Type B pancreatic cell (in vitro differentiated cells): ENCODE results near the gene ARHGEF28. TPM values are rescaled to one million over a fixed set of nuclear protein-coding genes. Genes with fewer than 3 reads are reported as not detected.

Source experiments
- DNase-seq: peaks from one replicate; pipeline ENCODE4 v3.0.0; 2021; ENCODE audit warnings: mixed read lengths; ENCODE audit not compliant: unreplicated experiment; ENCODE audit errors: extremely low spot score
- H3K27ac Mint-ChIP-seq: 2 replicates; pipeline ENCODE4 v1.8.0; 2021; ENCODE audit warnings: mild to moderate bottlenecking, mixed read lengths
- H3K27me3 Mint-ChIP-seq: 2 replicates; pipeline ENCODE4 v1.8.0; 2021; ENCODE audit warnings: mixed read lengths
- H3K36me3 Mint-ChIP-seq: 2 replicates; pipeline ENCODE4 v1.8.0; 2021; ENCODE audit warnings: mixed read lengths
- H3K4me1 Mint-ChIP-seq: one replicate; pipeline ENCODE4 v1.8.0; 2021; ENCODE audit warnings: mixed read lengths; ENCODE audit not compliant: unreplicated experiment
- H3K4me3 Mint-ChIP-seq: 2 replicates; pipeline ENCODE4 v1.8.0; 2021; ENCODE audit warnings: mild to moderate bottlenecking, mixed read lengths
- H3K9me3 Mint-ChIP-seq: 2 replicates; pipeline ENCODE4 v1.8.0; 2021; ENCODE audit warnings: mixed read lengths
- CTCF ChIP-seq: fragments of 200-600 bp; sonication (generic); conservative IDR thresholded peaks from 2 replicates; pipeline ENCODE4 v1.5.0; 2021; ENCODE audit warnings: antibody characterized with exemption, mild to moderate bottlenecking
- total RNA-seq: library from RNA; stranded (reverse); gene quantifications from 2 replicates; pipeline ENCODE4 v1.2.1, GENCODE V29; 2021; ENCODE audit warnings: low replicate concordance

The ARHGEF28 gene
- total RNA-seq, 1 donor from 2014 or later = 24.9 TPM

GRCh38 chr5:73981704-73982103 lies 355.7 kb downstream of the ARHGEF28 start:
- H3K4me1 Mint-ChIP-seq = no peaks in the 10 kb centered on the region
- no peaks in the 10 kb centered on the region for H3K36me3 Mint-ChIP-seq
- DNase-seq = no peak
- H3K9me3 Mint-ChIP-seq = no peaks in the 10 kb centered on the region
- H3K27ac Mint-ChIP-seq = no peak overlapping the region
- no peak overlapping the region for H3K4me3 Mint-ChIP-seq
- TF ChIP-seq CTCF = no peak
- no peaks in the 10 kb centered on the region for H3K27me3 Mint-ChIP-seq

GRCh38 chr5:73983644-73984043 lies 357.6 kb downstream of the ARHGEF28 start:
- DNase-seq = no peak
- Mint-ChIP-seq H3K4me1 (no peaks in the 10 kb centered on the region), H3K27ac (no peak overlapping the region), H3K36me3 (no peaks in the 10 kb centered on the region), H3K9me3 (no peaks in the 10 kb centered on the region), H3K4me3 (no peak overlapping the region), H3K27me3 (no peaks in the 10 kb centered on the region)
- TF ChIP-seq CTCF = no peak

- H3K4me1 Mint-ChIP-seq = peaks cover 6% of the 10 kb centered on the region
- no peak overlapping the region for H3K27ac Mint-ChIP-seq
- H3K36me3 Mint-ChIP-seq = no peaks in the 10 kb centered on the region
- no peak for DNase-seq
- peak; percentile 59 for TF ChIP-seq CTCF
- no peaks in the 10 kb centered on the region for H3K9me3 Mint-ChIP-seq
- H3K4me3 Mint-ChIP-seq = no peak overlapping the region
- H3K27me3 Mint-ChIP-seq = no peaks in the 10 kb centered on the region
Observed at GRCh38 chr5:73985145-73985544, 359.1 kb downstream of the ARHGEF28 start.

DNA sequence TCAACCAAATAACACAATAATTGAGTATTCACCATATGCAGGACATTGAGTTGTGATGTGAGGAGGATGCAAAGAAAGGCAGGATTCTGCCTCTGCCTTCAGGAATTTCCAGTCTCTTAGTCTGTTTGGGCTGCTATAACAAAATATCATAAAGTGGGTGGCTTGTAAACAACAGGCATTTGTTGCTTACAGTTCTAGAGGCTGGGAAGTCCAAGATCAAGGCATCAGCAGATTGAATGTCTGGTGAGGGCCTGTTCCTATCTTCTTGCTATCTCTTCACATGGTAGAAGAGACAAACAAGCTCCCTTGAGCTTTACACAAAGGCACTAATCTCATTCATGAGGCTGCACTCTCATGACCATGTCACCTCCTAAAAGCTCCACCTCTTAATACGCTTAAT lies 360.7 kb downstream of the ARHGEF28 start:
- H3K36me3 Mint-ChIP-seq = no peaks in the 10 kb centered on the region
- no peak for DNase-seq
- no peaks in the 10 kb centered on the region for H3K9me3 Mint-ChIP-seq
- no peak for TF ChIP-seq CTCF
- no peak overlapping the region for H3K27ac Mint-ChIP-seq
- no peaks in the 10 kb centered on the region for H3K27me3 Mint-ChIP-seq
- no peak overlapping the region for H3K4me3 Mint-ChIP-seq
- H3K4me1 Mint-ChIP-seq = peaks cover 15% of the 10 kb centered on the region

- TF ChIP-seq CTCF = no peak
- no peaks in the 10 kb centered on the region for H3K27me3 Mint-ChIP-seq
- no peaks in the 10 kb centered on the region for H3K9me3 Mint-ChIP-seq
- H3K4me3 Mint-ChIP-seq = no peak overlapping the region
- DNase-seq = no peak
- H3K4me1 Mint-ChIP-seq = peaks cover 15% of the 10 kb centered on the region
- H3K27ac Mint-ChIP-seq = no peak overlapping the region
- no peaks in the 10 kb centered on the region for H3K36me3 Mint-ChIP-seq
Observed at GRCh38 chr5:73987915-73988314, 361.9 kb downstream of the ARHGEF28 start.

DNA sequence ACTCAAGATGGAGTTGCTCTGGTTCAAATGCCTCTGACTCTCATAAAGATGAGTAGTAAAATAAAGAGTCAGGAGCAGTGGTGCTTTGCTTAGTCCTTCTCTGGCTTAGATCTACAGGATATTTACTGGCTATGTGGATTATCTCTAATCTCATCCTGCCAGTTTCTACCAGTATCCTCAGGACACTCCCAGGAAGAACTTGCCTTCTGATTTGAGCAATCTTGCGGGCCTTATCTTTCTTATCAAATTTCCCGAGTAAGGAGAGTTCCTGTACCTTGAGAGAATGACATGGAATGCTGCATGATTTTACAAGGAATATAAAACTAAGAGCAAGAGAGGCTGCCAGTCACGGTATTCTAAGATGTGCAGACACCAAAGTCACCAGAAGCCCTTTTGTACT lies 364.0 kb downstream of the ARHGEF28 start:
- Mint-ChIP-seq H3K27ac (no peak overlapping the region), H3K27me3 (no peaks in the 10 kb centered on the region), H3K4me3 (no peak overlapping the region), H3K4me1 (peaks cover 15% of the 10 kb centered on the region), H3K36me3 (peaks cover 3% of the 10 kb centered on the region), H3K9me3 (peaks cover 4% of the 10 kb centered on the region)
- no peak for TF ChIP-seq CTCF
- DNase-seq = no peak
